A549 treated with ZK216348 at 1 μM for 4 hours (cell line): ENCODE measurements around the gene TXN. TPM values are rescaled to one million over a fixed set of nuclear protein-coding genes. Genes with fewer than 3 reads are reported as not detected.

ENCODE experiments used
- total RNA-seq: library from RNA; stranded (reverse); fragments of 200-300 nt; extraction: Qiagen RNA extraction; gene quantifications from 5 replicates; pipeline ENCODE4 v1.2.3, GENCODE V29; 2022; ENCODE audit warnings: low read depth

Gene TXN
- 1,039 to 1,656 TPM (median 1,184 TPM) in 5 replicates for total RNA-seq

GRCh38 chr9:110256380-110257096, at the start of gene TXN:
Gene TXN (minus strand): TSS chr9:110256507. CDS start chr9:110256435, 72 bp downstream.

GRCh38 chr9:110208031-110208430, 48.3 kb downstream of the TXN start, which contains the start of gene C9orf152:
Gene C9orf152 (minus strand): TSS chr9:110208159. CDS start chr9:110207579, 580 bp downstream.

Other genes starting within 250 kb of the TXN start
- 0.07 to 0.13 TPM (median 0.09 TPM) in 5 replicates for gene C9orf152, start 48.3 kb downstream of the TXN start, total RNA-seq
- gene TXNDC8, start 81.4 kb upstream of the TXN start, total RNA-seq = not detected in 5 replicates